GM21786 (cell line): ENCODE results near the gene GJA10.

Source experiments
- ATAC-seq: cut with Tn5 transposase; IDR thresholded peaks from one replicate; pipeline ENCODE4 v1.9.1; 2021; ENCODE audit not compliant: unreplicated experiment

GJA10 gene

DNA sequence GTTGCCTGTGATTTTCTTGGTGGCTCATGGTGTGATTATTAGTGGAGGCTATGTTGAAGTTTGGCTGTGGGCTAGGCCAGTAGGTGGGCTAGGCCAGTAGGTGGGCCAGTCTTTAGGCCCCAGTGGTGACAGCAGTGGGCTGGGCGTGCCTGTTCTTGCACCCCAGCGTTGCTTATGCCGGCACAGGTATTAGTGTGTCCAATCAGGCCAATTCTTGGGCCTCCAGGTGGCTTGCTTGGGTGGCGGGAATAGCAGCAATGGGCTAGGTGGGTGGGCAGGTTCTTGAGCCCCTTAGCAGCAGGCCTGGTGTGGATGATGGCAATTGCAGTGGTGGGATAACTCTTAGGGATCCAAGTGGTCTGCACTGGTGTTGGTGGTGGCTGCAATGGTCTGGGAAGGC lies 22.9 kb downstream of the GJA10 start:
- no peak for ATAC-seq

DNA sequence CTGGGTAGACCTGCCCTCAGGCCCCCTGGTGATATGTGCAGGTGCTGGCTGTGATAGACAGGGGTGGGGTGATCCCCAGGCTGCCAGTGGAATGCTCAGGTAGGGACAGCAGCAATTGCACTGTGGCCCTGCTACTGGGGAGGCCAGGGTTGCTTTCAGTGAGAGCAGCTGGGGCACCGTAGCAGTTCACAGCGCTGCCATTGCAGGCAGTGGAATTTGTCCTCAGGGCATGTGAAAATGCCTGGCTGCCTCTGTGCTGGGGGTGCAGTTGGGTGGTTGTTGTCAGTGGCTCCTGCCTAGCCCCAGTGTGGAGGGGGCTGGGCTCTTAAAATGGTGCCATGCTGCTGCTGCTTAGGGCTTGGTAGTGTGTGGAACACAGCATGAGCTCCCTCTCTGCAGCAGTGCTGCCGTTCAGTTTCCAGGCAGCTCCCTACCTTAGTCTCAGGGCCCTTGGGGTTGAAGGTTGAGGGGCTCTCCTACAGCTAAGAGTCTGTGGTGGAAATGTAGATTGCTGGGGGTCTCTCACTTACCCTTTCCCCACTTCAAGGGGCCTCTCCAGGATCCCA lies 23.6 kb downstream of the GJA10 start:
- no peak for ATAC-seq

DNA sequence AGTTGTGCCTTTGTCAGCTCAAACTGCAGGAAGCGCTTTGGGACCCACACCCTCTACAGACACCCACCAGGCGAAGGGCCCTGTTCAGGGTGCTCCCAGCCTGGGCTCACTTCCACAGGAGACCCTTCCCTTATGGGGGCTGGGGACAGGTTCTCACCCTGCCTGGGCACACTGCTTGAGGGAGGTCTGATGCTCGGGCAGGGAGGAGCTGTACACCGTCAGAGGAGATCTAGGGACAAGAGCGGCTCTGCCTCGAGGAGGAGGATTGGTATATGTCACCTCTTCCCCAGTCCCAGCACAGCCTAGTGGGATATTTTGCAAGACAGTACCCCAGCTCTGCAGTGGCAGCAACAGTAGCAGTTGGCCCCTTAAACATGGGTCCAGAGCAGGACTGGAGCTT lies 26.9 kb downstream of the GJA10 start:
- no peak for ATAC-seq

DNA sequence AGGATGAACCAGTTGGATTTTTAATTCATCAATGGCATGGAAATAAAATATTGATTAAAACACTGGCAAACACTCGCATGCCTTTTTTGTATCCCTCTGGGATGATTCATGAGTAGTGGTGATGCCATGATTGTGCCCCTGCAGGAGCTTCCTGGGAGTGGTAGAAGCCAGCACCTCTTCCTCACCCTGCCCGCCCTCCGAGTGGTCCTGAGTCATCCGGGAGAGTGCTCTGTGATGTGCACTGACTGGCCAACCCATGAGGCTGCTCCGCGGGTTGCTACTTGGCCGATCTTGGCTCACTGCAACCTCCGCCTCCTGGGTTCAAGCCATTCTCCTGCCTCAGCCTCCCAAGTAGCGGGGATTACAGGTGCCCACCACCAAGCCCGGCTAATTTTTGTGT lies 27.4 kb downstream of the GJA10 start:
- ATAC-seq: no peak

DNA sequence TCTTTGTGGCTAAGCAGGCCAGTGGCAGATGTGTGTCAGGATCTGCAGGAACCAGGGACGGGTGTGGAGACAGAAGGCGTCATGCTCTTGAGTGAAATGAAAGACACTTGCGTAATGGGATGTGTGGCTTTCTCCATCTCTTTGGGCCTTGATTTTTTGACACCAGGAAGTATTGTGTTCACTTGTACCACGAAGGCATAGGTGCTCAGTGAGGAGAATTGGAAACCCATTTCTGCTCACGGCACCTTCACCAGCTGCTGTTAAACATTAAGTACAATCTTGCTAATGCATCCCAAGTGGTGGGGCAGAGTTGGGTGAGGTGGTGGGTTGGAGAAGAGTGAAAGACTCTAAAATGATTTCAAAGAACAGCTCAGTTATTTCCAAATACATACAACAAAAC lies 30.0 kb downstream of the GJA10 start:
- ATAC-seq: no peak

DNA sequence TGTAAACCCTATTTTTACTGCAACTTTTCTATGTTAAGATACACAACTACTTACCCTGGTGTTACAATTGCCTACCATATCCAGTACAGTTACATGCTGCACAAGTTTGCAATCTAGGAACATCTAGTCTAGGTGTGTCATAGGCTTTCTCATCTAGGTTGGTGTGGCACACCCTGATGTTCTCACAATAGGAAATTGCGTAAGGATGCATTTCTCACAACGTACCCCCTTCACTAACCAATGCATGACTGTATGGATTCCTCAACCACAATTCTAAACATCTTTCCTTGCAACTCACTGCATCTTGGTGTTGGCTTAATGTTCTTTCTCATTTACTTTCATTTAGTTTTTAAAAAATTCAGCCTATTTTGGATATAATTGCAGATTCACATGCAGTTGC lies 31.6 kb downstream of the GJA10 start:
- no peak for ATAC-seq

DNA sequence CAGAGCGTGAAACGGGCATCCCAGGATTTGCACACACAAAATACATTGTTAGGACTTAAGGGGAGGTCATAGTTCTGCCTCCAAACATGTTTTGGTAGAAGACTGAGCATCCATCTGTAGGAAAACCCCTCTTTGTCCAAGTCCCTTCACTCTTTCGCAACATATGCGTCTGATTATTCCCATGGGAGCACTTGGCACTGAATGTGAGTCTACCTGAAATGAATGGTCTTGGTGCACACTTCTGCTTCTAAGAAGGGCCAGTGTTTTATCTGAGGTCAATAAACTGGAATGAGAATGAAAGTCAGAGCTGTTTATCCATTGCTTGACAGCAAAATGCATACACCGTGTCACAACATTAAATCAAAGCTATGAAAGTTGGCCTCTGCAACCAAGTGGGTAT lies 33.0 kb downstream of the GJA10 start:
- no peak for ATAC-seq

DNA sequence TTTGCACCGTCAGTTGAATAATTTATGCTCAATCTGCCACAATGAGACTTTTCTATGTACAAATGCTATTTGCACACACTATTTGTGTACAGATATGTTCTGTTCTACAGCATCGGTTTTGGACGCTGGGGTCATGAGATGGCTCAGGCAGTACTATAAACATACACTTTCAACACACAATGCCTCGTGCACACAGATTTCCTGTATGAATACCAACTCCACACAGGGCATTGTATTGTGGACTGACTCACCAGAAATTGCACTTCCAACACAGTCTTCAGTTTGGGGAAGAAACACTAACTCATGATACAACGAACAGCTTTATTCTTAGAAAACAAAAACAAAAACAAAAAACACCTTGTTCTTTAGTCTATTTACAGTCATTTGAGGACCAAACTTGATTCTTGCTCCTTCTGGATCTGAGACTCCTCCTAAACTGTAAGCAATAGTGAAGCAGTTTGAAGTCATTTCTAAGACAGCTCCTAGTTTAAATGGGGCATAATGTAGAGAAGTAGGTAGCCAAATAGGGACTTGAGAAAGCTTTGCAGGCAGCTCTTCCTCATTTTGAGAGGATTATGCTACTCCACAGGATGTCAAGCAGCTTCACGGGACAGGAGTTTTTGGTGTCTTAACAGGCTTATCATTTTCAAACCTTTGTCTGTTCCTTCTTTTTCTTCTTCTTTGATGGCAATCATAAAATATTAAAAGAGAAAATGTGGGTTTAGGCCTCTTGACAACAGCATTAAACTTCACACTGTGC lies 33.7 kb downstream of the GJA10 start:
- no peak for ATAC-seq

DNA sequence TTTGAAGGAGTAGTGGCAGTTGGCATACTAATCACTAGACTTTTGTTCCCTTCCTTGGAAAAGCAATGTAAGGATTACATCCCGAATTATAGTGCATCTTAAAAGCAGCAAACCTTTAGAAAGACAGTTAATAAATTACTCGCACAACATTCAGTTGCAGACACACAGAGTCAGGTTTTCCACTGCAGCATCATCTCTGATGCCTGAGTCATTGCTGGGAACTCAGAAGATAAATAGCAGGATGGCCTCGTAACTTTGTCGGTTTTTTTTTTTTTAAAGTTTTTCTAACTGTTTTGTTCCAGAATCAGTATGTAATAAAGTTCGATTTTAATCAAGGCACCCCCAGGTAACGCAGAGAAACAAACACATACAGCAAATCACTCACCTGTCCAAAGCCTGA lies 34.3 kb downstream of the GJA10 start:
- no peak for ATAC-seq

DNA sequence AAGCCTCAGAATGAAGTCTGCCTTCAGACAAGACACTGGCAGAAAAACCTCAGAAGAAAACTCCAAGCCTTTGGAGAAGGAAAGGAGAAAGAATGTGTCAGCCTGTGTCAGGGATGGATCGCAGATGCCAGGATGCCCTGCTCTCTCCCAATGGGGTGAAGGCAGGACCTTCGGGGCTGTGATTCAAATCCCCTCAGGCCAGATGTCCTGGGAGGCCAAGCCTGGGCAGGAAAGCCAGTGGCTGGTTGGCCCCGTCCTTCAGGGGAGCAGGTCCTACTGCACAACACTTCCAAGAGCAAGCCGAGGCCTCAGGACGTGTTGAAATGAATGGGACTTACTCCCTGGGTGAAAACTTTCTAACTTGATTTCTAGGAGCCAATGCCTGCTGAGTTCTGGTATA lies 36.5 kb downstream of the GJA10 start:
- no peak for ATAC-seq

DNA sequence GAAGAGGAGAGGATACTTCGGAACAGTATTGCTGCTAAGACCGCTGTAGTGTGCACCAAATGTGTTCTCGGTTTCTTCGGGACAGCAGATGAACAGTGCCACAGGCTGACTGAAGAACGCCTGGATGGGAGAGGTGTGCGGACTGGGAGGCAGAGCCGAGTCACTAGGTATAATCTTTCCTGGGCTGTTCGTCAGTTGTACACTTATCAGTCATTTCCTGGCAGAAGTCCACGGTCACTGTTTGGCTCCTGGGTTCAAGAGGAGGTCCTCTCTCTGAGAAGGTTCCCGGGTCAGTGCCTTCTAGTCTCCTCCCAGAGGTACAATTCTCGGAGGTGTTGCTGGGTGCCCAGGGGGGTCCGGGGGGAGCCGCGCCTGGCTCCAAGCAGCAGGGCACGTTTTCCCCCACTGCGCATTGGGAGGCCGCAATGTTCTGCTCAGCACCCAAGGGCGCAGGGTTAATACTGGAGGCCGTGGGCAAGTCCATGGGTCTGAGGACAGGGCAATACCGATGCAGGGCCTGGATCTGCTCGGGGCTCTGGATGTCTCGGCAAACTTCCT lies 38.1 kb downstream of the GJA10 start:
- ATAC-seq: no peak

DNA sequence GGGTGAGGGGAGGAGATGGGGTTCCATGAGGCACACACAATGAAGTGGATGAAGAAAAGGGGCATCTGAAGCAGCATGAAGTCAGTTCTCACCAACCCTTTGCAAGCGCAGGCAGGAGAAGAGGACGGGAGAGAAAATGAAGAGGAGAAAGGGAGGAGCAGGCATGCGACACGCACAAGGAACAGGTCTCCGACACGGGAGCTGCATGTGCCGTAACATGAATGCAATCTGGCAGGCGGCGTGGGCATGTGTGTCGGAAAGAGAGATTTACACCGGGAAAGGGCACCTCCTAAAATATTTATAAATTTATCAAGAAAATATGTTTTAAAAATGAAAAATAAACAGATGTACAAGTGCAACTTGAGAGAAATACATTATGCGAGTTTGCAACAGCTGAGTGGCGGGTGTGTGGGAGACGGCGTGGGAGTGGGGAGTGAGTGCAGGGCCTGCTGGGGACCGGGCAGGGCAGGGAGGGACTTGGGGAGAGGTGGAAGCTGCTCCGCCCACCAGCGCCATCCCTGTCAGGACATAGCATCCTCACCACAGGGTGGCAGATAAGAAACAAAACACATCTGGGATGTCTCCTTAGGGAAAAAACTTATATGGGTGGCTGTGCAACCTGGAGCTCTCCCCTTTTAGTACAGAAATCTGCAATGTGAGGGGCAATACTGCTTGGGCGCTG lies 40.6 kb downstream of the GJA10 start:
- no peak for ATAC-seq

DNA sequence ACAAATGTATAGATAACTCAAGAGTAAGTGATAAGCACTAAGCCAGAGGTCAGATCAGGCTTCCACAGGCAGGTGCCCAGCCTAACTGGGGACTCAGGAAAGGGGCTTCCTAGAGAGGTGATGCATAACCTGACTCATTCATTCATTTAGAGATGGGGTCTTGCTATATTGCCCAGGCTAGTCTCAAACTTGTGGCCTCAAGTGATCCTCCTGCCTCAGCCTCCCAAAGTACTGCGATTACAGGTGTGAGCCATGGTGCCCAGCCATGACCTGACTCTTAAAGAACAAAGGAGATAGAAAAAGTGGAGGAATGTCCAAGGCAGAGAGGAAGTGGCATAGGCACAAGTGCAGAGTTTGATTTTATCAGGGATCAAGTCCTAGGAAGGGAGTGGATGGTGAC lies 41.9 kb downstream of the GJA10 start:
- no peak for ATAC-seq

DNA sequence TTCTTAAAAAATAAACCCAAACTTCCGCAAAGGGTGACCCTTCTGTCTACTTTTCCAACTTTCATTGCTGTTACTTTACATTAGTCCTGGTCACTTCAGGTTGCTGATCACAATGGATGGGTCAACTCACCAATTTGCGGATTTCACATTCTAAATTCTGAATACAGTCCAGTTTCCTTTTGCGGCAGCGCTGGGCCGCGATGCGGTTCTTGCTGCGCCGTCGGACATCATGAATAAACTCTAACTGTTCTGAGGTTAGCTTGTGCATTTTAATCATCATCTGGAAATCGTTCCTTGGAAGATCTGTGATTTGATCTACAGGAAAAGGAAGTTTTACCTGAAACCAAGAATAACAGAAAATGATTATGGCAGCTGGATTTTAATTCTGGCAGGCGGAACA lies 43.7 kb downstream of the GJA10 start:
- no peak for ATAC-seq

DNA sequence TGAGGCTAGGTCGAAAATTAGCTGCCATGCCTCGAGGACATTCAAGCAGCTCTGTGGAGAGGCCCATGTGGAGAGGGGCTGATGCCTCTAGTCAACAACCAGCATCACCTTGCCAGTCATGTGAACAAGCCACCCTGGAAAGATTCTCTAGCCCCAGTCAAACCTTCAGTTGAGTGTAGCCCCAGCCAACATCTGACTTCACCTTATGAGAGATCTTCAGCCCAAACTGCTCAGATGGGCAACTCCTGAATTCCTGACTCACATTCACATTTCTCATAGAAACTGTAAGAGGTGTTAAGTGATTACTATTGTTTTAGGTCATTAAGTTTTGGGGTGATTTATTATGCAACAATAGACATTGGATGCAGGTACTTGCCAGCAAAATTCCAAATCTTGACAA lies 44.9 kb downstream of the GJA10 start:
- no peak for ATAC-seq

DNA sequence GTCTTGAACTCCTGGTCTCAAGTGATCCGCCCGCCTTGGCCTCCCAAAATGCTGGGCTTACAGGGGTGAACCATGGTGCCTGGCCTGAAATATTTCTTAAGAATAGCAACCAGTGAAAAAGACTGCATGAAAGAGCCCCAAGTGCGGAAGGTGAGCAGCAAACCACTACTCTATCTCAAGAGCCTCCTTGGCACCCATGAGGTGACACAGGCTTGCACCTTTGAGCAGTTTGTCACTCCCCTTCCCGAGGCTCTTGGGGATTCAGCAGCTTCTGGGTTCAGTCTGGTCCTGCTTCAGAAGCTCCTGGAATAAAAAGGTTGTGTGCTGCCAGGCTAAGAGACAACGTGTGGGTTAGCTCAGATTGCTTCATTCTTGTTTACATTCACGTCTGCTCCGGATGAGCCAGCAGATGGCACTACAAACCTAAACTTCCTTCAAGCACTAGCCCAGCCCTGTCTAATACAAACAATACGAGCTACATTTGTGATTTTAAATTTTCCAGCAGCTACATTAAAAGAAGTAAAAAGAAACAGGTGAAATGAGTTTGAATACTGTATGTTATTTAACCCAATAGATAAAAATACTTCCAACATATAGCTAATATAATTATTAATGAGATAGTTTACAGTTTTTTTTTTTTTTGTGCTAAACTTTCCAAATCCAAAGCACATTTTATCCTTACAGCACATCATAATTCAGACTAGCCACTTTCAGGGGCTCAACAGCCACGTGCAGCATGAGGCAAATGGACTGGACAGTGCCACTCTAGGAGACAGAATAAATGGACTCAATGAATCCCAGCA lies 46.2 kb downstream of the GJA10 start:
- ATAC-seq: peak; percentile 91

DNA sequence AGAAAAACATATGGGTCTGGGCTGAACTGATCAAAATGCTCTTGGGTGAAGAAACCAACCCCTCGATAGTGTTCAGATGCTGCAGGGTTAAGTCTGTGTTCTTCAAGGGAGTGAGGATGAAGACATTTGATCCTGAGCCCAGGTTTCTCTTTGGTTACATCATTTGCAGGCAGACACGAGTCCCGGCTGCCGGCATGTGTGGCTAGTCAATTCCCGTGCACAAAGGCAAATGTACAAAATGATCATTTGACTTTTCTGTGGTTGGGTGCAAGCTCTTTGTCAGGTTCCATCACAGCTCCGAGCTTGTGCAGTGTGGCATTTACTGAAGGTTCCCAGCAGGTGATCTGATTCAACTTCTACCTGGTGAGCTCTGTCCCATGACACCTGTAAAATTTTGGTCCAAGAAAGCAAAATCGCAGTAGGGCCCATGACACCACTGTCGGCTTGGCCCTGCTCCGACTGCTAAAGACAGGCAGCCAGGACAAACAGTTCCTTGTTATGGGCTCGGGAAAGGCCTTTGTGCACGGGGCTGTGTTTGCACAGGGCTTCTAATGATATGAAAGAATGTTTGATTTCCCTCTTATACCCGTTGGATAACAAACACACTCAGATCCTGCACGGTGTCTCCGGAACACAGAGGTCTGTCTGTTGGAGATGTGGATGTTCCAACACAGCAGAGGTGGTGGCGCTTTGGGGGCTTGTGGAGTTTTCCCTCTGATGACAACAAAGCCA lies 46.9 kb downstream of the GJA10 start:
- ATAC-seq: no peak

DNA sequence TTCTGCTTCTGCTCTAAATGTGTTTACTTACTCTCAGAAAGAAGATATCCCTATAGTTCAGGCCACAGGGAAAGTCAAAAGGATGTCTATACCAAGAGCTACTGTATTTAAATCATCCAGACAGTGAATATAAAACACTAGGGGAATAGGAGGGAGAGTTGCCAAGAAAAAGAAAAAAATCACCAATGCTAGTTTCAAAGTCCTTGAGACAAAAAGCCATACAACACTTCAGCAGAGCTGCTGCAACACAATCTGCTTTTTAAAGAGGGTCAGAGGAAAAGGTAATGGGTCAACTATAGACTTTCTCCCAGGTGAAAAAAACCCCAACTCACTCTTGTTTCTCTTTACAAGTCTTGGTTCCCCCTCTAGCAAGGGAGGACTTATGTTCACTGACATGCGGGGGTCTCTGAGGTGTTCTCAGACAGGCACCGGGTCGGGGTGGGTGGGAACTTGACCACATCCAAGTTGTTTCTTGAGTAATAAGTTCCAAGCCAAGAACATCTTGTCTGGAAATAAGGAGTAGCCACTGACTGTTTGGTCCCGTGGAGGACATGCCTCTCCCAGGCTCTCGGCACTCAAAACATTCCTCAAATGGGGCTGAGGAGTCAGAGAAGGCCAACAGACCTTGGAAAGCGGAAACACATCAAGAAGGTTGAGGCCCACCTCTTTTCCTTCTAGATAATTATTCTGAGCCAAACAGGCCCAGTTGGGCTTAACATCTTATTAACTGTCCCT lies 47.7 kb downstream of the GJA10 start:
- no peak for ATAC-seq

DNA sequence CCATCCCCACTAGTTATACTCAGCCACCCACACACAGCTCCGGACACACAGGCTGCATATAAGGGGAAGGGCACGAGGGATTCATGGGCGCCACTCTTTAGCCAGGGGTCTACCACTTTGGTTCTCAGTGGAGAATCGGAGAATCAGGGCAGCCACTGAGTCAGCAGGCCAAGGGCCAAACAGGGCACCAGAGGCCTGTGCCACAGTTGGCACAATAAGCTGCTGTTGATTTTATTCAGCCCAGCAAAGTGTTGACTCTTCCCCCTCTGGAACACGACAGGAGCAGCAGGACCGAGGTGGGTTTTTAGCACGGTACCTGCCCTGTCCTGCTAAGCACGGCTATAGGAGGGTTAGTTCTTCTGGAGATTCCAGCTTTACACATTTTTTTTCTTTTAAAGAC lies 48.3 kb downstream of the GJA10 start:
- ATAC-seq: no peak

DNA sequence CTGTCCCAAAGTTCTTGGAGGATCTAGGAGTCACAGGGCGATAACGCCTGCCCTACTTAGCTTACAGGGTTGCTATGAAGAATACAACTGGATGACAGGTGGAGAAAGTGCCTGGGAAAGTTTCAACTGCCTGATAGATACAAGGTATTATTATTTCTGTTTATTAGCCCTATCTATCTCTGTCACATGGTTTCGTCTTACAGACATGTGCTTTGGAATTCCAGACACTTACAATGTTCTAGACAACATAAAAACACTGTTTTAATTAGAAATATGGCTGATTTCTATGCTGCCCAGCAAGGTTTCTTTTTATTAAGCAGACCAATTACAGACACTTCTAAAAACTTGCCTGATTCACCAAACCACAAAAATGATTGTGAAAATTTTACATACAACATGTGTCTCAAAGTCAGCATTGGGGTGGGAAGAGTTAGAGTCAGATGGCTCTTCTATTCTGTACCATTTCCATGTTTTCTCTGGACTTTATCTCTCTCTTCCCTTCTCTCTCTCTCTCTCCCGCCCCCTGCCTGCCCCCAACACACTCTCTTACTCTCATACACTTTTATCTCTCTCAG lies 50.0 kb downstream of the GJA10 start:
- ATAC-seq: no peak
